ENCODE data around the gene SLMAP. TPM values are rescaled to one million over a fixed set of nuclear protein-coding genes. Genes with fewer than 3 reads are reported as not detected.
A peak's percentile ranks its signal among the peaks of the same experiment; 100 is the strongest.

Gene SLMAP
- polyA plus RNA-seq, 1 experiment, result 40.2 TPM

- no peak for TF ChIP-seq CTCF (IDR thresholded peaks at IDR 0.05; ENCODE audit: low read depth, low read length)
- DNase-seq (ENCODE audit: low read depth, low spot score), result no peak
- Histone ChIP-seq H3K27ac (ENCODE audit: low read depth, low read length) (no peak overlapping the region), H3K9me3 (ENCODE audit: control insufficient read depth, insufficient read depth, low read length) (no peaks in the 10 kb centered on the region), H3K27me3 (ENCODE audit: control insufficient read depth, insufficient read depth, low read length) (no peaks in the 10 kb centered on the region), H3K4me3 (ENCODE audit: low read depth, low read length) (no peak overlapping the region)
- CTCF ChIA-PET, result no interaction called here
- POLR2A ChIA-PET, result no interaction called here
Measured at GRCh38 chr3:57746156-57747010, 9.7 kb upstream of the SLMAP start.

GRCh38 chr3:57749542-57749941 lies 6.6 kb upstream of the SLMAP start:
- no peak for DNase-seq (ENCODE audit: low read depth, low spot score)
- Histone ChIP-seq H3K27me3 (ENCODE audit: control insufficient read depth, insufficient read depth, low read length) (no peaks in the 10 kb centered on the region), H3K4me3 (ENCODE audit: low read depth, low read length) (no peak overlapping the region), H3K9me3 (ENCODE audit: control insufficient read depth, insufficient read depth, low read length) (no peaks in the 10 kb centered on the region), H3K27ac (ENCODE audit: low read depth, low read length) (no peak overlapping the region)
- no peak for TF ChIP-seq CTCF (IDR thresholded peaks at IDR 0.05; ENCODE audit: low read depth, low read length)
- POLR2A ChIA-PET, result interaction anchor here (0.8 kb wide), 1 partner anchor 39 kb away, joined by 3 read pairs; no protein-coding TSS in a partner anchor
- CTCF ChIA-PET, result no interaction called here

GRCh38 chr3:57752307-57752706 lies 3.8 kb upstream of the SLMAP start:
- Histone ChIP-seq H3K9me3 (ENCODE audit: control insufficient read depth, insufficient read depth, low read length) (no peaks in the 10 kb centered on the region; the same call in 1 of the 2 replicates), H3K4me3 (ENCODE audit: low read depth, low read length) (no peak overlapping the region), H3K27ac (ENCODE audit: low read depth, low read length) (no peak overlapping the region), H3K27me3 (ENCODE audit: control insufficient read depth, insufficient read depth, low read length) (no peaks in the 10 kb centered on the region)
- DNase-seq (ENCODE audit: low read depth, low spot score), result no peak
- TF ChIP-seq CTCF (IDR thresholded peaks at IDR 0.05; ENCODE audit: low read depth, low read length), result no peak
- ChIA-PET CTCF (no interaction called here), POLR2A (no interaction called here)

GRCh38 chr3:57753016-57753415 lies 3.1 kb upstream of the SLMAP start:
- Histone ChIP-seq H3K9me3 (ENCODE audit: control insufficient read depth, insufficient read depth, low read length) (no peaks in the 10 kb centered on the region; the same call in 1 of the 2 replicates), H3K4me3 (ENCODE audit: low read depth, low read length) (no peak overlapping the region), H3K27me3 (ENCODE audit: control insufficient read depth, insufficient read depth, low read length) (no peaks in the 10 kb centered on the region), H3K27ac (ENCODE audit: low read depth, low read length) (no peak overlapping the region)
- CTCF ChIA-PET, result no interaction called here
- POLR2A ChIA-PET, result no interaction called here
- no peak for TF ChIP-seq CTCF (IDR thresholded peaks at IDR 0.05; ENCODE audit: low read depth, low read length)
- DNase-seq (ENCODE audit: low read depth, low spot score), result no peak

- POLR2A ChIA-PET, result interaction anchor here (0.5 to 1.7 kb wide), 5 partner anchors 25 to 199 kb away, joined by 3 to 14 read pairs (median 4); partner anchors contain the start of genes ARF4, DENND6A and PDE12
- no peak for DNase-seq (ENCODE audit: low read depth, low spot score)
Measured at GRCh38 chr3:57755368-57755675, 787 bp upstream of the SLMAP start.

More at GRCh38 chr3:57755368-57755675, 787 bp upstream of the SLMAP start:
- CTCF ChIA-PET, result interaction anchor here (0.7 kb wide), 1 partner anchor 37 kb away, joined by 4 read pairs; no protein-coding TSS in a partner anchor
- H3K27ac ChIP-seq (ENCODE audit: low read depth, low read length), result peak overlapping the region; percentile 73
- peak overlapping the region; percentile 80 for H3K4me3 ChIP-seq (ENCODE audit: low read depth, low read length)
- no peaks in the 10 kb centered on the region for H3K27me3 ChIP-seq (ENCODE audit: control insufficient read depth, insufficient read depth, low read length)
- TF ChIP-seq CTCF (IDR thresholded peaks at IDR 0.05; ENCODE audit: low read depth, low read length), result peak; percentile 19; the same call in 1 of the 2 replicates
- H3K9me3 ChIP-seq (ENCODE audit: control insufficient read depth, insufficient read depth, low read length), result no peaks in the 10 kb centered on the region; the same call in 1 of the 2 replicates
